HL-60 (cell line): ENCODE measurements around the gene RAB23.

ENCODE experiments used
- GABPA ChIP-seq: IDR thresholded peaks from 2 replicates; pipeline ENCODE4 v1.6.1; 2012; ENCODE audit warnings: low read depth
- POLR2AphosphoS5 ChIP-seq: IDR thresholded peaks from 2 replicates; pipeline ENCODE4 v1.6.1; 2012; ENCODE audit warnings: low read depth
- SPI1 ChIP-seq: IDR thresholded peaks from 2 replicates; pipeline ENCODE4 v1.6.1; 2012; ENCODE audit warnings: low read depth, mild to moderate bottlenecking, borderline replicate concordance
- TF ChIP-seq, protein P1 (sequence below): IDR thresholded peaks from one replicate; pipeline ENCODE4 v1.5.1; 2011; ENCODE audit warnings: low read length, control low read depth, inconsistent platforms; ENCODE audit not compliant: insufficient read depth
- TF ChIP-seq, protein P2 (sequence below): IDR thresholded peaks from 2 replicates; pipeline ENCODE4 v1.6.1; 2012; ENCODE audit warnings: low read depth; ENCODE audit not compliant: insufficient replicate concordance

DNA sequence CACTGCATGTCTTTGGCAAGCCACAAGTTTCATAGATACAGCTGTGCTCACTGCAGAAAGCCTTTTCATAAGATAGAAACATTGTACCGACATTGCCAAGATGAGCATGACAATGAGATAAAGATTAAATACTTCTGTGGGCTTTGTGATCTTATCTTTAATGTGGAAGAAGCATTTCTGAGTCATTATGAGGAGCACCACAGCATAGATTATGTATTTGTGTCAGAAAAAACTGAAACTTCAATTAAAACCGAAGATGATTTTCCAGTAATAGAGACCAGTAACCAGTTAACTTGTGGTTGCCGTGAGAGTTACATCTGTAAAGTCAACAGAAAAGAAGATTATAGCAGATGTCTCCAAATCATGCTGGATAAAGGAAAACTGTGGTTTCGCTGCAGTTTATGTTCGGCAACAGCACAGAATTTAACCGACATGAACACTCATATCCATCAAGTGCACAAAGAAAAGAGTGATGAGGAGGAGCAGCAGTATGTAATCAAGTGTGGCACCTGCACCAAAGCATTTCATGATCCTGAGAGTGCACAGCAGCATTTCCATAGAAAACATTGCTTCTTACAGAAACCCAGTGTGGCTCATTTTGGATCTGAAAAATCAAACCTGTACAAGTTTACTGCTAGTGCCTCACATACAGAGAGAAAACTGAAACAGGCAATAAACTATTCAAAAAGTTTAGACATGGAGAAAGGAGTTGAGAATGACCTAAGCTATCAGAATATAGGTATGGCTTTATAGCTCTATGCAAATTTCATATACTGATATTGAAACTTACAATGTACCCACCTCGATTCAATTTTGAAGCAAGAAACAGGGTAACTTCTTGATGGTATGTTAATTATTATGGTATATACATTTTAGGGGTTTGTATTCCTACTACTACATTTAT is 73.9 kb downstream of the RAB23 start:
- TF ChIP-seq, protein P1, sequence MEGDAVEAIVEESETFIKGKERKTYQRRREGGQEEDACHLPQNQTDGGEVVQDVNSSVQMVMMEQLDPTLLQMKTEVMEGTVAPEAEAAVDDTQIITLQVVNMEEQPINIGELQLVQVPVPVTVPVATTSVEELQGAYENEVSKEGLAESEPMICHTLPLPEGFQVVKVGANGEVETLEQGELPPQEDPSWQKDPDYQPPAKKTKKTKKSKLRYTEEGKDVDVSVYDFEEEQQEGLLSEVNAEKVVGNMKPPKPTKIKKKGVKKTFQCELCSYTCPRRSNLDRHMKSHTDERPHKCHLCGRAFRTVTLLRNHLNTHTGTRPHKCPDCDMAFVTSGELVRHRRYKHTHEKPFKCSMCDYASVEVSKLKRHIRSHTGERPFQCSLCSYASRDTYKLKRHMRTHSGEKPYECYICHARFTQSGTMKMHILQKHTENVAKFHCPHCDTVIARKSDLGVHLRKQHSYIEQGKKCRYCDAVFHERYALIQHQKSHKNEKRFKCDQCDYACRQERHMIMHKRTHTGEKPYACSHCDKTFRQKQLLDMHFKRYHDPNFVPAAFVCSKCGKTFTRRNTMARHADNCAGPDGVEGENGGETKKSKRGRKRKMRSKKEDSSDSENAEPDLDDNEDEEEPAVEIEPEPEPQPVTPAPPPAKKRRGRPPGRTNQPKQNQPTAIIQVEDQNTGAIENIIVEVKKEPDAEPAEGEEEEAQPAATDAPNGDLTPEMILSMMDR, result no peak
- TF ChIP-seq POLR2AphosphoS5 (no peak), GABPA (no peak), SPI1 (no peak)
- TF ChIP-seq, protein P2, sequence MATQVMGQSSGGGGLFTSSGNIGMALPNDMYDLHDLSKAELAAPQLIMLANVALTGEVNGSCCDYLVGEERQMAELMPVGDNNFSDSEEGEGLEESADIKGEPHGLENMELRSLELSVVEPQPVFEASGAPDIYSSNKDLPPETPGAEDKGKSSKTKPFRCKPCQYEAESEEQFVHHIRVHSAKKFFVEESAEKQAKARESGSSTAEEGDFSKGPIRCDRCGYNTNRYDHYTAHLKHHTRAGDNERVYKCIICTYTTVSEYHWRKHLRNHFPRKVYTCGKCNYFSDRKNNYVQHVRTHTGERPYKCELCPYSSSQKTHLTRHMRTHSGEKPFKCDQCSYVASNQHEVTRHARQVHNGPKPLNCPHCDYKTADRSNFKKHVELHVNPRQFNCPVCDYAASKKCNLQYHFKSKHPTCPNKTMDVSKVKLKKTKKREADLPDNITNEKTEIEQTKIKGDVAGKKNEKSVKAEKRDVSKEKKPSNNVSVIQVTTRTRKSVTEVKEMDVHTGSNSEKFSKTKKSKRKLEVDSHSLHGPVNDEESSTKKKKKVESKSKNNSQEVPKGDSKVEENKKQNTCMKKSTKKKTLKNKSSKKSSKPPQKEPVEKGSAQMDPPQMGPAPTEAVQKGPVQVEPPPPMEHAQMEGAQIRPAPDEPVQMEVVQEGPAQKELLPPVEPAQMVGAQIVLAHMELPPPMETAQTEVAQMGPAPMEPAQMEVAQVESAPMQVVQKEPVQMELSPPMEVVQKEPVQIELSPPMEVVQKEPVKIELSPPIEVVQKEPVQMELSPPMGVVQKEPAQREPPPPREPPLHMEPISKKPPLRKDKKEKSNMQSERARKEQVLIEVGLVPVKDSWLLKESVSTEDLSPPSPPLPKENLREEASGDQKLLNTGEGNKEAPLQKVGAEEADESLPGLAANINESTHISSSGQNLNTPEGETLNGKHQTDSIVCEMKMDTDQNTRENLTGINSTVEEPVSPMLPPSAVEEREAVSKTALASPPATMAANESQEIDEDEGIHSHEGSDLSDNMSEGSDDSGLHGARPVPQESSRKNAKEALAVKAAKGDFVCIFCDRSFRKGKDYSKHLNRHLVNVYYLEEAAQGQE, result no peak
